Measurements from ENCODE around the gene UBE2E2. TPM values are rescaled to one million over a fixed set of nuclear protein-coding genes. Genes with fewer than 3 reads are reported as not detected.
A peak's percentile ranks its signal among the peaks of the same experiment; 100 is the strongest.

Gene UBE2E2
- total RNA-seq, 1 donor from 2014 or later: 32.5 TPM

GRCh38 chr3:23595851-23596250, 392.7 kb downstream of the UBE2E2 start:
- TF ChIP-seq, protein P1, sequence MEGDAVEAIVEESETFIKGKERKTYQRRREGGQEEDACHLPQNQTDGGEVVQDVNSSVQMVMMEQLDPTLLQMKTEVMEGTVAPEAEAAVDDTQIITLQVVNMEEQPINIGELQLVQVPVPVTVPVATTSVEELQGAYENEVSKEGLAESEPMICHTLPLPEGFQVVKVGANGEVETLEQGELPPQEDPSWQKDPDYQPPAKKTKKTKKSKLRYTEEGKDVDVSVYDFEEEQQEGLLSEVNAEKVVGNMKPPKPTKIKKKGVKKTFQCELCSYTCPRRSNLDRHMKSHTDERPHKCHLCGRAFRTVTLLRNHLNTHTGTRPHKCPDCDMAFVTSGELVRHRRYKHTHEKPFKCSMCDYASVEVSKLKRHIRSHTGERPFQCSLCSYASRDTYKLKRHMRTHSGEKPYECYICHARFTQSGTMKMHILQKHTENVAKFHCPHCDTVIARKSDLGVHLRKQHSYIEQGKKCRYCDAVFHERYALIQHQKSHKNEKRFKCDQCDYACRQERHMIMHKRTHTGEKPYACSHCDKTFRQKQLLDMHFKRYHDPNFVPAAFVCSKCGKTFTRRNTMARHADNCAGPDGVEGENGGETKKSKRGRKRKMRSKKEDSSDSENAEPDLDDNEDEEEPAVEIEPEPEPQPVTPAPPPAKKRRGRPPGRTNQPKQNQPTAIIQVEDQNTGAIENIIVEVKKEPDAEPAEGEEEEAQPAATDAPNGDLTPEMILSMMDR (conservative IDR thresholded peaks at IDR 0.05; ENCODE audit: low read depth, low read length): no peak
- H3K4me3 ChIP-seq (ENCODE audit: low read depth, low read length): no peak overlapping the region
- no peak for DNase-seq (ENCODE audit: low read depth)

DNA sequence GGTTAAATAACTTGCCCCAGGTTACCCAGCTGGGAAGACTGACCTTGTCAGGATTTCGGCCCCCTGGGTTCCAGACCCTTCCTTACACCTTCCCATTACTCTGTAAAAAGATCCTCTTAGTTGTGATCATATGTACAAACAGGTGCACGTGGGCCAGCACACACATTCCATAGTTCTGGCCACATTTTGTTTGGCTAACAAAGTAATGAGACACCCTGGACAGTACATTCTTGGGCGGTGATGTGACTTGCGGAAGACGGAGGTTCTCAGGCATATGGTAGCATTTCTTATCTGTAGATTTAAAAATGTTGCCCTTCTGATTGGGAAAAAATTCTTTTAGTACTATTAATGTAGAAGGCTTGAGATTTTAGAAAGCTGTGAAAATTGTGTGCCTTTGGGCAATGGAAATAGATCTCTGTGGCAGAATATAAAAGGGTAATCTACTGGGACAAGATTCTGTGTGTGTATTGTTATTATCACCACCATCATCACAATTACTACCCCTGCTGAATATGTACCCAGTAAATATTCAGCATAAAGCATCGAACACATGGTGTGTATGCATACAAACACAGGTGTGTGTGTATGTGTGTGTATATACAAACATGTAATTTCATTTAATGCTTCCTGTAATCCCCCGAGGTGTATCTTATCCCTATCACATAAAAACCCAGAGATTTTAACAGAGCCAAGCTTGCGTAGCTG, 397.2 kb downstream of the UBE2E2 start:
- no peak overlapping the region for H3K4me3 ChIP-seq (ENCODE audit: low read depth, low read length)
- DNase-seq (ENCODE audit: low read depth): peak; percentile 79
- TF ChIP-seq, protein P1 (conservative IDR thresholded peaks at IDR 0.05; ENCODE audit: low read depth, low read length): no peak

GRCh38 chr3:23601091-23601822, 398.1 kb downstream of the UBE2E2 start:
- DNase-seq (ENCODE audit: low read depth): peak; percentile 63
- TF ChIP-seq, protein P1 (conservative IDR thresholded peaks at IDR 0.05; ENCODE audit: low read depth, low read length): no peak
- H3K4me3 ChIP-seq (ENCODE audit: low read depth, low read length): no peak overlapping the region

- TF ChIP-seq, protein P1 (conservative IDR thresholded peaks at IDR 0.05; ENCODE audit: low read depth, low read length): no peak
- H3K4me3 ChIP-seq (ENCODE audit: low read depth, low read length): no peak overlapping the region
- DNase-seq (ENCODE audit: low read depth): no peak
These were observed 399.8 kb downstream of the UBE2E2 start for GRCh38 chr3:23602971-23603370.

- no peak for DNase-seq (ENCODE audit: low read depth)
- no peak overlapping the region for H3K4me3 ChIP-seq (ENCODE audit: low read depth, low read length)
- TF ChIP-seq, protein P1 (conservative IDR thresholded peaks at IDR 0.05; ENCODE audit: low read depth, low read length): no peak
These were observed 404.2 kb downstream of the UBE2E2 start for GRCh38 chr3:23607184-23607847.

DNA sequence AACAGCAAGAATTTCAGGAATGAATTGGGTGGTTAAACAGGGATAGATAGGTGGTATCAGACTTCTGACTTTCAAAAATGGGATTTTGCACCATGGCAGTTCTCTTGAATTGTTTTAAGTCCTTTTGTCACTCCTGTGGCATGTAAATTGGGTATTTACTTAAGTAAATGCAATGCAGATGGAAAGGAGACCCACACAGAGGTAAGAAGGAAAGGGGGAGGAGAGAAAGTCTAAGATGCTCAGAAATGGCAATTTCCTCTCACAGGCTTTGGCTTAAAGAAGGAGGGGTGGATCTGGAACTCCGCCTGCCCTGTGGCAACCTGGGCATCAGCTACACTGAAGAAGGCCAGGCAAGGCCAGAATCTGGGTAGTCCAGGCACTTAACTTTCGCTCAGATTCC, 405.5 kb downstream of the UBE2E2 start:
- DNase-seq (ENCODE audit: low read depth): no peak
- TF ChIP-seq, protein P1 (conservative IDR thresholded peaks at IDR 0.05; ENCODE audit: low read depth, low read length): no peak

More for the DNA sequence above, 405.5 kb downstream of the UBE2E2 start:
- H3K4me3 ChIP-seq (ENCODE audit: low read depth, low read length): no peak overlapping the region

Data from epithelial cell of proximal tubule (primary cell).